ENCODE measurements around the gene ROPN1L.

The ROPN1L gene

DNA sequence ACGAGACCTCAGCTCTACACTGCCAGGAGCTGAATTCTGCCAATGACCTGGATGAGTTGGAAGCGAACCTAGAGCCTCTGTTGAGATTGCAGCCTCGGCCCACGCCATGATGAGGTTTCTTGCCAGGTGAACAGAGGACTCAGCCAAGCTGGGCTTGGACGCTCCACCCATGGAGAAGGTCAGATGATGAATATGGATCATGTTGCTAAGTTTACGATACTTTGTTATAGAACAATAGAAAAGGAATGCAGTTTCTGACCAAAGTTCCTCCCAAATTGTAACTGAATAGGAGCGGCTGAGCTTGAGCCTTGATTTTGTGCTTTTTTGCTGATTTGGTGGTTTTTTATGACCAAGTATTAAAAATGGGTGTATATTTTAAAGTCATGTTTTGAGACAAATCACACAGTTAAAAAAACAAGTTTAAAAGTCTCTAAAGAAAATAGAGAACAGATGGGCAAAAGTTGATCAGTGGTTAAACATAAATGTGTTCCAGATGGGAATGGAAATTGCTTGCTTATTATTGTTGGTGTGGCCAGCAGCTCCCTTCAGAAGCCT lies 32.9 kb downstream of the ROPN1L start:
- DNase-seq (ENCODE audit: extremely low spot score, insufficient read length, low read depth) (no peak), FAIRE-seq (no peak)

DNA sequence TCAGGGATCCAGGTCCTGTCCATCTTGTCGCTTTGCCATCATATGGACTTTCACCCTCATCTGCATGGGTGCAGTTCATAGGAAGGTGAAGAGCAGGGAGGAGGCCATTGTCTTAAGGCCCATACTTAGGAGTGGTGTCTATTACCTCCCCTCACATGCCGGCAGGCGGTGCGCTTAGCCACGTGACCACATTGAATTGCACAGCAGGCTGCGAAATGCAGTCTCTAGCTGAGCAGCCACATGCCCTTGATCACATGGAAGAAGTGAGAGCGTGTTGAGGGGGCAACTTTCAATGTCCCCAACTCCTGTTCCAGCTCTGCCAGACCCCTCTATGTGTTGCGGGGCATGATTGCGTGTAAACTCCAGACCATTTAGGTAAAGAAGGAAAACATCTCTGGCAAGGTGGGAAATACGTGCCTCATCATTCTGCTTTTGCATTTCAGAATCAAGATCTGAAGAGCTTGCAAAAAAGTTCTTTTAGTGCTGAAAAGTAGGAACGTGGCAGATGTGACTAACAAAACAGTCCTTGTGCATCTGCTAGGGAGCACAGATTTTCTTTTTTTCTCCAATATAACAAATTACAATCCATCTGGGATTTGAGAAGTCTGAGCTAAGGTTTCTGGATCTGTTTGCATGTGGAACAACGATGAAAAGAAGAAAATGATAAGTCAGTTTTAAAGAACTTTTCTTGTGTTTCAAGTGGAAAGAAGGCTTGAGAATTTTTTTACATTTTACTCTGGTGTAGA lies 34.4 kb downstream of the ROPN1L start:
- no peak for FAIRE-seq

DNA sequence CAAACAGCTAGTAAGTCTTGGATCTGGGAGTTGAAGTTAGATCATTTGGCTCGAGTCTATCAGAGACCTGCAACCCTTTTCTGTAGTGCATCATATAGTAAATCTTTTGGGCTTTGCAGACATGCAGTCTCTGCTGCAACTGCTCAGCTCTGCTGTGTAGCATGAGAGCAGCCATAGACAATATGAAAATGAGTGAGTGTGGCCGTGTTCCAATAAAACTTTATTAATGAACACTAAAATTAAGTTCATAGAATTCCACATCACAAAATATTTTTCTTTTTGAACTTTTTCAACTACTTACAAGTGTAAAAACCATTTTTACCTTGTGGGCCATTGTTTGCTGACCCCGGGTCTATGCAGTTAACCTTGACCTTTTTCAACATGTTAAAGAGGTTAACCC lies 35.2 kb downstream of the ROPN1L start:
- FAIRE-seq (no peak), DNase-seq (ENCODE audit: extremely low spot score, insufficient read length, low read depth) (no peak)

More for the DNA sequence above, 34.4 kb downstream of the ROPN1L start:
- DNase-seq (ENCODE audit: extremely low spot score, insufficient read length, low read depth): no peak

DNA sequence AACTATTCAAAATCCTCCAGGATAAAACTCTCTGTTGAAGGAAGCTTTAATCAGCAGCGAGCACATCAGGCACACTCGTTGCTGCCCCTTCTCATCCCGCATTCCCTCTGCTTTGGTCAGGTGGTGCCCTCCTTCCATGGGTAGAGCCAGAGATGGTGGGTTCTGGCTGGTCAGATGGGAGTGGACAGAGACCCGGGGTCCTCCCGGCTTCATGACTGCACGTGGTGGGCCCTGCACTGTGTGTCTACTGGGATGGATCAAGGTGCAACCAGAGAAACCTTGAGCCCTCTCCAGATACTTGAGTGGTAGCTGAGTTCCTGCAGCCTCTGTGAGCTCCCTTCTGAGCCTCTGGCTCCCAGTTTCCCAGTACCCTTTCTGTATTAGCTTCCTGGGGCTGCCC lies 36.3 kb downstream of the ROPN1L start:
- no peak for DNase-seq (ENCODE audit: extremely low spot score, insufficient read length, low read depth)
- FAIRE-seq: no peak

DNA sequence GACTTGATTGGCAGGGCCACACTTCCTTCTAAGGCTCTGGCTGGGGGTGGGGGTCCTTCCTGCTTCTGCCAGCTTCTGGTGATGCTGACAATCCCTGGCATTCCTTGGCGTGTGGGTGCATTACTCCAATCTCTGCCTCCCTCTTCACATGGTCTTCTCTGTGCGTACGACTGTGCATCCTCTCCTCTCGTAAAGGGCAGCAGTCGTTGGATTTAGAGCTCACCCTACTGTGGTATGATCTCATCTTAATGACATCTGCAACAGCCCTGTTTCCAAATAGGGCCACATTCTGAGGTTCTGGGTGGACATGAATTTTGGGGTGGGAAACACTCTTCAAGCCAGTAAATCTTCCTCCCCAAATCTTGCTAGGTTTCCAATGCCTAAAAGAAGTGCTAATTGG lies 36.8 kb downstream of the ROPN1L start:
- no peak for FAIRE-seq
- DNase-seq (ENCODE audit: extremely low spot score, insufficient read length, low read depth): no peak

DNA sequence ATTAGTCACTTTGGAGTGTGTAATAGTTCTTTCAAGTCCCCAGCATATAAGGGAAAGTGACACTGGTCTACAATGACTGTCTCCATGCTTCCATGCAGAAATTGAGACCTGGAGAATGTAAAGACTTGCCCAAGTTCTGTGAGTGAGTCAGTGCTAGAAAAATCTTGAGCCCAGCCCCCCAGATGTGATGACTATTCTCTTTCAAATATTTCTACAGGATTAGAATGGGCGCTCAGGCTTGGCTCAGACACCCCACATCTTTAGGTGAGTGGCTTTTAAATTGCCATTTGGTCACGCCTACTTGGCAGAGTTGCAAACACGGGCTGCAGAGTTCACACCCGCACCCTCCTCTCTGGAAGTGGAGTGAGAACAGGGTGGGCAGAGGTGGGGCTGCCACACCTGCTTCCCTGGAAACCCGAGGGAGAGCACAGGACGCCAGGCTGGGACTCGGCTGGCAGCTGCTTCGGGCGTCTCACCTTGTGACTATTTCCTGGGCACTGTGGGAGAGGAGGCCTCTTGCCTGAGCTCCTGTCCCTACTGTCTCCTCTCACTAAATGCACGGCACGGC lies 37.6 kb downstream of the ROPN1L start:
- FAIRE-seq: no peak
- DNase-seq (ENCODE audit: extremely low spot score, insufficient read length, low read depth): no peak

DNA sequence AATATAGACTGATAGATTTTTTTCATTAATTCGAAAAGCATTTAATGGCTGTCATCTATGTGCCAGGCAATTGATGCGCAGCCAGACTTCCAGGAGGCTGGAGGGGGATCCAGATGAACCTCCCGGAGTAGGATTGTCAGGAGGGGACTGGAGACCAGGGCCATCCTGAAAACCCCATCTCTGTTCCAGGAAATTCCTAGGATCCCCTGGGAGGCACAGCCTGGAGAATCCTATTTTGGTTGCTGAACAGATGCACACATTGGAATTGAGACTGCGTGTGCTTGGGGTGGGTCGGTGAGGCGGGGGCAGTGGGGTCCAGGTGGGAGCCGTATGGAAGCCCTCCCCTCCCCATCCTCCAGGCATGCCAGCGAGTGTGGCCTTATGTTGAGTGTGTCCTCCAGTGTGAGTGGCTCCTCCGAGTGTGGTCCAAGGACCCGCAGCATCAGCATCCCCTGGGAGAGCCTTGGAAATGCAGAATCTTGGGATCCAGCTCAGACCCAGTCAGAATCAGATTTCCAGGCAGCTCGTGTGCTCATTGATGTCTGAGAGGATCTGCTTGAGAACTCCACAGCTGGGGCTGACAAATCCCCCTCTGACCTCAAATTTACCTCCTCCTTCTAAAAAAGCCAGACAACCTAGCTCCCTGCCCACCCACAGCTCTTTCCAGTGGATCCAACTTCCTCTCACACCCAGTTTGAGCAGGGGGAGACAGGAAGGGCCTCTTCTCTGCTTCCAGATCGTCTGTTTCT lies 38.7 kb downstream of the ROPN1L start:
- FAIRE-seq (no peak), DNase-seq (ENCODE audit: extremely low spot score, insufficient read length, low read depth) (no peak)

DNA sequence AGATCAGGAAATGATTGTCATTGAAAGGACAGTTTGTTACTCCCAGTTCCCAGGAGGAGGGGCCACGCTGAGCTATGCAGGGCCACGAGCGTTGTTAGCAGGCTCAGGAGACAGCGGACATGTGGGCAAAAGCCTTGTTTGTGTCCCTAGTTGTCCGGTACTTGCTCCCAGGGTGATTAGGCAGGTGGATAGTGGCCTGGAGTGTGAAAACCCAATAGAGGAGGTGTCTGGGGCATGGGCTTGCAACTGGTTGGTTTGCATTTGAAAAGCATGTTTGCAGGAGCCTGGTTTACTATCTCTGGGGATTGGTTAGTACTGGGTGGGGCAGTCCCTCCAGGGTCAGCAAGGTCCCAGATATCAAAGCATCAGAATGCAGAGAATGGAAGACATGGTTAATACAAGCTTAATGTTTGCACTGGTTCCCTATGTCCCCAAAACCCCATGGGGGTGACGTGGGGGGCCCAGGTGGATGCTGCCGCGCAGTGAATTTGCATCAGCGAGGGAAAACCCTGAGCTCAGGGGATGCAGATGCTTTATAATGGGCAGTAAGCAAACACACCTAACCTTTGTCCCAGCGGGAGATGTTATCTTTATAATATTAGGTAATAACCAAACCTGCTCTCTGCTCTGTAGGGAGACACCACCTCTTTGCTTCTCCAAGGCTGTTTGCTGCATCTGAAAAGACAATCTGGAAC lies 39.7 kb downstream of the ROPN1L start:
- FAIRE-seq (no peak), DNase-seq (ENCODE audit: extremely low spot score, insufficient read length, low read depth) (no peak)

DNA sequence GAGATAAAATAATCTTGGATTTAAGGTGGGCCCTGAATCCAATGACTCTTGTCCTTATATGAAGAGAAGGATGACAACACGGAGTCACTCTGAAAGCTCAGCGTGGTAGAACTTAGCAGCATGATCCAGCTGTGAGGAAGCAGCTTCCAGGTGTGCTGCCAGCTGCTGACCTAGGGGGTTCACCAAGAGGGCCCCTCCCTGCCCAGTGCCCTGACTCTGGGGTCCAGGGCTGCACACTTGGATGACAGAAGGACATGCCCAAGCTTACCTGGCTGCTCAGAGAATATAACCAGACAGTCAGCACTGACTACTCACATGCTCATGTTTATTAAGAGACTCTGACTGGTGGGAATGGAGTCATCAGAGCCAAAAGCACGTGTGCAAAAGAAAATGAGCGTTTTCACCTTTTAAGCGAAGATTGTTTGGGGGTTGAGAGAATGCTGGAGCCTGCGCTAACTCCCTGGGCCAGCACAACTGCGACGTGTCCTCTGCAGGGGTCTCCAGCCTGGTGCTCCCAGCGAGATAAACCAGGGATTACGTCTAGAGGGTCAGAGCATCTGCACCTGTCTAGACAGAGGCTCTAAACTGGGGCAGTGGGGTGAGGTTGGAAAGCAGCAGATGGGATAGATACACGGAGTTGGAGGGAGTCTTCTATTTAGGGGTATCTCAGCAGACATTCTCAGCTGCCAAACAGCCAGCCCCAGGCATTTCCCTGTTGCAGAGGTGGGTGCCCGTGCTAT lies 41.3 kb downstream of the ROPN1L start:
- no peak for DNase-seq (ENCODE audit: extremely low spot score, insufficient read length, low read depth)
- no peak for FAIRE-seq

DNA sequence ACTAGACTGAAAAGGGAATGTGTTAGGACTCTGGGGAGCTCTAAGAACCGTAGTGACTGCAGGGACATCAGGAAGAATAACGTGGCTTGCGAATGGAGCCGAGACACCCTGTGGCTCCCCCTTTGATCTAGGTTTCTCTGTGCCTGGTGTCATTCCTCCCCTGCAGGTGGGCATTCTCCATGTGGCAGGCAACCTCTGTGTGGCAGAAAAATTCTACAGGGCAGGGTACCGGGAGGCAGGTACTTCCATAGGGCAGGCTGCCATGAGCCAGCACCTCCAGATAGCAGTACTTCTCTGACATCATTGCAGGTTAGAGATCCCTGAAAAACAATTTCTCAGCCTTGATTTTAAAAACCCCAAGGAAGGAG lies 43.1 kb downstream of the ROPN1L start:
- FAIRE-seq (no peak), DNase-seq (ENCODE audit: extremely low spot score, insufficient read length, low read depth) (no peak)

DNA sequence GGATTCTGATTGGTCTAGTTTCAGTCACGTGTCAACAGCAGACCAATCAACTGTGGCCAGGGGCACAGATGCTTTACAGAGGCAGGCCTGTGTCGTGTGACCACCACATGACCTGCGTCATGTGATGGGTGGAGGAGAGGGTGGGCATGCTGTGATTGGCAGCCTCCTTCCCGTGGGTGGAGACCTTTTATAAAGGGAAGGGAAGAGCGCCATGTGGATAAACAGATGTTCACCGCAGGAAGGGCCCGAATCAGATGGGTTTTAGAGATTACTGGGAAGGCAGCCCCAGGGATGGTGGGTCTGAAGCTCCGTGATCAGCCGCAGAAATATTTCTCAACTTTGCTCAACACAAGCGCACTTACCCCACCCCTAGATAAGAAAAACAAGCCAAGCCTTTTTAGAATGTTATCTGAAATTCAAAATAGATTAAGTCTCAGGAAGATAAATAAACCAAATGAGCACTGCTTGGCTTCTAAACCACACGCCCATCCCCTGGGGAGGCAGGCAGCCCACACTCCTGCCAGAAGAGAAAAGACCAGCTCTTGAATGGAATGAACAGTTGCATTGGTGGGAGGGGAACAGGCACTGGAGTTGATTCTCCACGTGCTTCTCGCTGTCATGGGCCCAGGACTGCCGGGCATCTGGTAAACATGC lies 43.6 kb downstream of the ROPN1L start:
- FAIRE-seq (no peak), DNase-seq (ENCODE audit: extremely low spot score, insufficient read length, low read depth) (no peak)

DNA sequence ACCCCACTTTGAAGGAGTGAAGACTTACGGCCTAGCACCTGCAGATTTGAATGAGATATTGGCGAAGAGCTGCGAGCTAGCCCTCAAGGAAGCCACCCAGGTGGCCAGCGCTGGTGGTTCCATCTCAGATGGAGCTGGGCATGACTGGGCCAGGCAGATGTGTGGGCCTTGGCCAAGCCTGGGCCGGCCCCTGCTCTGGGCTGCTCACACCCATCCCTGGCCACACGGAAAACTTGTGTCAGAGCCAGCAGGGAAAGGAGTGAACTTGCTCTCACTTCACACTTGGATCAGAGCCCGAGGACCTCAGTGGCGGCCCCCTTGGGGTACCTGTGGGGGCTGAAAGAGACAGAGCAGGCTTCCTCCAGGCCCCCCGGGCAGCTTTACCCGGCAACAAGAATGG lies 44.2 kb downstream of the ROPN1L start:
- DNase-seq (ENCODE audit: extremely low spot score, insufficient read length, low read depth) (no peak), FAIRE-seq (no peak)

DNA sequence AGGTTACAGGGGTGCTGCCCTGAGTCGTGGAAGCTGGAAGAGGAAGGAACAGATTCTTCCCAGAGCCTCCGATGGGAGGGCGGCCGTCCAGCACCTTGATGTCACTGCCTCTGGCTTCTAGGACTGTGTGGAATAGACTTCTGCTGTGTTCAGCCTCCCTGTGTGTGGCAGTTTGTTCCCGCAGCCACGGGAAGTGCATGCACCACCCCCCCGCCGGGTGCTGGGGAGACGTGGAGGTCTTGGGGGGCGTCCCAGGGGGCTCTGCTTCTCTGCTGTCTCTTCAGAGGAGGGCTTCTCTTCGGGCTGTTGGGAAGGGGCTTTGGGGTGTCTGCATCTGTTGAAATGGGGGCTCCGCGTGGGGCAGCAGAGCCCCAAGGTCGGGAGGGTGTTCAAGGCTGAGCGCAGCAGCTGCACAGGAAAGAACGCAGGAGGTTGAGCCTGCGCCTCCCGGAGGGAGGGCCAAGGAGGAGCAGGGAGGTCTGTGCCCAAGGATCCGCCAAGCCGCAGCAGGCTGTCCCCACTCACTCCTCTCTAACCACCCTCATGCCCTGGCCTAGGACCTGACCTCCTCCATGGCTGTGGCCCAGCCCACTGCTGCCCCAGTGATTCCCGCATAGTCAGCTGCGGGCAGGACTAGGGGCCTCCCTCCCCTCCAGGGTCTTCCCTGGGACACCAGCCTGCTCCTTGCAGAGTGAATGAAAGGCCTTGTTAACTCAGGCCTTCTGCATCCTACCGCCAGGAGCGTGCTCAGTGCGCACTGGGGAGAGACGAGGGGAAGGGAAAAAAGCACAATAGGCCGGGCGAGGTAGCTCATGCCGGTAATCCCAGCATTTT lies 45.0 kb downstream of the ROPN1L start:
- DNase-seq (ENCODE audit: extremely low spot score, insufficient read length, low read depth) (no peak), FAIRE-seq (no peak)

DNA sequence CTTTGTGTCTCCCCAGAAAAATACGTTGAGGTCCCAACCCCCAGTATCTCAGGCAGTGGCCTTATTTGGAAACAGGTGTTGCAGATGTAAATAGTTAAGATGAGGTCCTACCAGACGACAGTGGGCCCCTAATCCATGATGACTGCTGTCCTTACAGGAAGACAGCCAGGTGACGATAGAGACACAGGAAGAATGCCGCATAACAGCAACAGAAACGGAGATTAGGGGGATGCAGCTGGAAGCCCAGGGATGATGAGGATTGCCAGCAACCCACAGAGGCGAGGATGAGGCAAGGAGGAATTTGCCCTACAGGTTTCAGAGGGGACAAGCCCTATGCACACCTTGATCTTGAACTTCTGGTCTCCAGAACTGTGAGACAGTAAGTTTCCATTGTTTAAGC lies 46.5 kb downstream of the ROPN1L start:
- DNase-seq (ENCODE audit: extremely low spot score, insufficient read length, low read depth): no peak
- no peak for FAIRE-seq

DNA sequence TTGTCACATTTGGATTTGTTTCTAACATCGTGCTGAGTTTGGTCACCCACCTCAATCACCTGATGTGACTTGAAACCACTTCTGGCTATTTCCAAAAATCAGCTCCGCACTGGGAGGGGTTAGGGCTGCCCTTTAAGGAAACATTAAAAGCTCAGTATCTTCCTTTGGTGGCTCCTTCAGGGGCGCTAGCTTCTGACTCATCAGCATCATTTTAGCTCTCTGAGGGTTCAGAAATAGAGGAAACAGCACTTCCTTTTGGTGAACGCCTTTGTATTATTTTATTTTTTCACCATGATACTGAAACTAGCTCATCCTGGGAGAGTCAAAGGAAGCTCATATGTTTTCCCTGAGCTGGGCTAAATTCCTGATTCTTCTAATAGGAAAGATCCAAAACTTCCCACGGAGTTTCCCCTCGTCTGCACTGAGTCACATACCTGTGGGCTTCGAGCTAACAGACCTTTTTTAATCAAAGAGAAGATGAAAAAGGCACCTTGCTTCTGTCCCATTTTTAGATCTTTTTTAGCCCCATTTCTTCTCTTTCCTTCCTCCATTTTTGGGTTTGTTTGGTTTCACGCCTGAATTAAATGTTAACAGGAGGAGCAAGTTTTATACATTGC lies 48.2 kb downstream of the ROPN1L start:
- peak; percentile 25 for DNase-seq (ENCODE audit: extremely low spot score, insufficient read length, low read depth)

DNA sequence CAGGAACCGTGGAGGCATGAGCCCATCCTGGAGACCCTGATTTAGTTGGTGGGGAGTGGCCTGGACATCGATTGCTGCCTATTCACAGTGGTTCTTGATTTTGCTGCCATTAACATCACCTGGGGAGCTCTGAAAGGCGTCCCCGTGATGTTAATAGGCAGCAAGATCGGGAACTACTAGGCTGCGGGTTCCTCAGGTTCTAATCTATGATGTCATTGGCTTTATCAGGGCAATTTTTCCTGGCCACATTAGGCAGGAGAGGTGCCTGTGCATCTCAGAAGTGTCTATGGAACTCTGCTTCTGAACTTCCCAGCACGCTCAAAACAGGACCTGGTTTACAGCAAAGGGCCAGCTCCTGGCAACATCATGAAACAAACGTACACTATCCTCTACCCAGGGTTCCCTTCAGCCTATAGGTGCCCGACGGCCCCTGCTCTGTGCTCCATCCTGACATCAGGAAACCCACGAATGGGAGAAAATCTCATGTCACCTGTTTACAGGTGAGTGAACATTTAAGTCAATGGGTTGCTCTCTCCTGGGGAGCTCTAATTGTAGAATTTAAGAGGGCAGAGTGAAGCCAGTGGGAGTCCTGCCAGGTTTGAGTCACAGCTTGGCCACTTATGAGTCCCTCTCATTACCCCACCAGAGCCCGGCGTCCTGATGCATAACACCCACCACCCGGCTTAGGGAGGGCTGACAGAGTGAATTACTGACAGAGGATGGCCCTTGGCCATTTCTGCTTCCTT lies 49.4 kb downstream of the ROPN1L start:
- no peak for DNase-seq (ENCODE audit: extremely low spot score, insufficient read length, low read depth)
- no peak for FAIRE-seq

More for the DNA sequence above, 48.2 kb downstream of the ROPN1L start:
- peak; percentile 48 for FAIRE-seq

DNA sequence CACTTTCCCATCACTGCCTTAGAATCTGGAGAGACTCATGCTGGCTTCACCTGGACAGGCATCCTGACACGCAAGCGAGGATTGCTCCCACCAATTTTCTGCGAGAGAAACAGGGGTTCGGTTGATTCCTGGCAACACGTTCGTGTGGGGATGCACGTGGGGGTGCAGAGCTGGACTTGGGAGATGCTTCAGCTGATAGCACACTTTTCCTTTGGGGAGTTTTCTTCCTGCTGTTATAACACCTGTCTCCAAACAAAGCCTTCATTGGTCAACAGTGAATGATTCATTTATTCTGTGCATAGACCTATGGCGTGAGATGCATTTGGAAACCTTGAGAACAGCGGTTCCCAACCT lies 50.0 kb downstream of the ROPN1L start:
- FAIRE-seq: no peak
- no peak for DNase-seq (ENCODE audit: extremely low spot score, insufficient read length, low read depth)

DNA sequence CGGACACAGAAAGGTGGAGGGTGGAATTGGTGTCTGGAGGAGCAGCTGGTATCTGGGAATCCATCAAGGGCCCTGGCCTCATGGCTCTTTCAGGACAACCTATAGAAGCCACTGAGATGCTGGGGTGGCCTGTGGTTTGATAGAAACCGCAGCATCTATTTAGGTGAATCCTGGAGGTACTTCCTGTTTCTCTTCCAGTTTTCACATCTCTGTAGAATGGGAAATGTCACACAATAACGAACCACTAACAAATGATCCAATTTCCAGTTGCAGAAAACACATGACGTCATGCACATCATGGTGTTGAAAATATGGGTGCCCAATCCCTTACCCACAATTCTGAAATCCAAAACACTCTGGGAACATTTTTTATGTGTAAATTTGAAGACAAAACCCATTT lies 52.2 kb downstream of the ROPN1L start:
- DNase-seq (ENCODE audit: extremely low spot score, insufficient read length, low read depth): no peak
- no peak for FAIRE-seq

All from GM18507 (cell line).